HL-60 (cell line): Measurements from ENCODE around the gene MAGEA11.
"Not testable (repeated sequence)": the region's sequence is repeated elsewhere in the genome, so short reads cannot be mapped to it uniquely, and the experiment has no call there.

Experiments
- DNase-seq, 2 experiments: peaks; one replicate each; pipeline ENCODE4 v3.0.0-alpha.2; 2010 to 2020; ENCODE audit warnings: low read depth in 1 of 2, low spot score in 1 of 2
- H3K27ac ChIP-seq: fragments of 250-450 bp; sonication (Bioruptor Pico); replicated peaks from 2 replicates; pipeline ENCODE4 v1.5.1; 2020; ENCODE audit warnings: mild to moderate bottlenecking, moderate library complexity
- H3K27me3 ChIP-seq: fragments of 250-450 bp; sonication (Bioruptor Pico); 2 replicates; pipeline ENCODE4 v1.5.1; 2021; ENCODE audit warnings: mild to moderate bottlenecking, moderate library complexity; ENCODE audit not compliant: insufficient read depth, poor library complexity, severe bottlenecking
- H3K4me3 ChIP-seq: replicated peaks from 2 replicates; pipeline ENCODE4 v1.5.1; 2011; ENCODE audit warnings: mild to moderate bottlenecking, control low read depth, low read length; ENCODE audit not compliant: insufficient read depth
- CTCF ChIP-seq: IDR thresholded peaks from one replicate; pipeline ENCODE4 v1.5.1; 2011; ENCODE audit warnings: low read length, control low read depth, inconsistent platforms; ENCODE audit not compliant: insufficient read depth
- GABPA ChIP-seq: IDR thresholded peaks from 2 replicates; pipeline ENCODE4 v1.6.1; 2012; ENCODE audit warnings: low read depth
- POLR2AphosphoS5 ChIP-seq: IDR thresholded peaks from 2 replicates; pipeline ENCODE4 v1.6.1; 2012; ENCODE audit warnings: low read depth
- REST ChIP-seq: IDR thresholded peaks from 2 replicates; pipeline ENCODE4 v1.6.1; 2012; ENCODE audit warnings: low read depth; ENCODE audit not compliant: insufficient replicate concordance
- SPI1 ChIP-seq: IDR thresholded peaks from 2 replicates; pipeline ENCODE4 v1.6.1; 2012; ENCODE audit warnings: low read depth, mild to moderate bottlenecking, borderline replicate concordance

MAGEA11 gene

DNA sequence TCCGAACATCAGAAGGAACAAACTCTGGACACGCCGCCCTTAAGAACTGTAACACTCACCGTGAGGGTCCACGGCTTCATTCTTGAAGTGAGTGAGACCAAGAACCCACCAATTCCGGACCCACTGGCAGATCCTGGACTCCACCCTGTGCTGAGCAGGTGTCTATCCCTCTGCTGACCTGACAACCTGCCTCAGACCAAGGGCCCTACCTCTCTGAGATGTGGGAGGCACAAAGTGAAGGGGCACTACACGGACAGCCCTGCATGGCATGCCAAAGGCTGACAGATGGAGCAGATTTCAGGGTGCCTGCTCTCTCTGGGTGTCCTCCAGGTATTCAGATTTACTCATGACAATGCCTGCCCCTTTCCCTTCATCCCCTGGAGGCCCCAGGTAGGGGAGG lies 48.0 kb downstream of the MAGEA11 start:
- DNase-seq: no peak
- TF ChIP-seq SPI1 (no peak), REST (no peak), CTCF (no peak), GABPA (no peak), POLR2AphosphoS5 (no peak)
- Histone ChIP-seq H3K27ac (no peak overlapping the region), H3K27me3 (no peaks in the 10 kb centered on the region), H3K4me3 (no peak overlapping the region)

DNA sequence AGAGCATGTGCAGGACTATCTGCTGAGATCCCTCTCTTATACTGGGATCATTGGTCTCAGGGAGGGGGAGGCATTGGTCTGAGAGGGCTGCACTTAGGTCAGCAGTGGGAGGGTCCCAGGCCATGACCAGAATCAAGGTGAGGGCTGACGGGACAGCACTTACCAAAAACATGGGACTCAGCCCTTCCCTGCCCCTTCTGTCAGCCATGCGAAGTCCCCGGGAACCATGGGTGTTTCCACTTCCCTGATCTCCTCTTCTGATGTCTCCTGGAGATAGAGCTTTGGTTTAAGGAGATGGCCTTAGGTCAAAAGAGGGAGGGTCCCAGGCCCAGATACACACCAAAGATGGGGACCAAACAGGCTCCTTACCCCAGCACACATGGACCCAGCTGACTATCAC lies 49.1 kb downstream of the MAGEA11 start:
- TF ChIP-seq SPI1 (no peak), GABPA (no peak), CTCF (no peak), REST (no peak), POLR2AphosphoS5 (no peak)
- no peaks in the 10 kb centered on the region for H3K27me3 ChIP-seq
- H3K27ac ChIP-seq: no peak overlapping the region
- DNase-seq: no peak
- H3K4me3 ChIP-seq: no peak overlapping the region

- not testable (repeated sequence) for DNase-seq, H3K4me3 ChIP-seq, H3K27ac ChIP-seq, H3K27me3 ChIP-seq
Measured at GRCh38 chrX:149761858-149762674, 50.2 kb downstream of the MAGEA11 start.

DNA sequence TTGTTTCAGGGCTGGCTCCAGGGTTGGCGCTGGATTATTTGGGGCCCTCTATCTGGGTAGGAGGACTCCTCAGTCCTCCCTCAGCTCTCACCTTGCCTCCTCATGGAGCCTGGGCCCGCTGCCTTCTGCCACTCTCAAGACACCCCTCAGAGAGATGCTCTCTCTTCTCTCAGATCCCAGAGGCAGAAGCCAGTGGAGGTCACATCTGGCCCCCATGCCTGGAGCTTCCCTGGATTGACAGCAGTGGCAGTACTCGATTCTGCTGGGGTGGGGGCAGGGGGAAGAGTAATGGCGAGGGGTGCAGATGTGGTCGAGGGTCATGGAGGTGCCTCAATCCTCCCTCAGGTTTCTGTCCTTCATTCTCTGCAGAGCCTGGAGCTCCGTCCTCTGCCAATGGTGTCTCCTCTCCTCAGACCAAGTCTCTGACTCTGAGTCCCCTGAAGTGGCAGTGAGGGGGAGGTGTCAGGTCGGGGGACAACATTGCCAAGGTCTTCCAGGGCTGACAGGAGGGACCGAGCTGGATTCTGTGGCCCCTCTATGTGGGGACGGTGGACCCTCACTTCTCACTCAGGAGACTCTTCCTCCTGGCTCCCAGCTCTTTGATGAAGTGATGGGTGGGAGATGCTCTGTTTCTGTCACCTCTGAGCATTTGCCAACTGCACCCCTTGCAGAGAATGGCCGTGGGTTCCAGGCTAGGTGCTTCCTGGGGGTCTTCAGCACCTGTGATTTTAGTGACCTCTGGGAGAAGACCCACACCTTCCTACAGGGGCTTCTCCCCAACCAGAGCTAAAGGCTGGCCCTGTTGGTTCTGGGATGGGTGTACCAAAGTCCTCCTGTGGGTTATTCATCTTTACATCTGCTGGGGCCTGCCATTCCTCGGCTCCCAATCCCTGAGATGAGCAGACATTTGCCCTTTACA lies 51.1 kb downstream of the MAGEA11 start:
- Histone ChIP-seq H3K27ac (no peak overlapping the region), H3K27me3 (no peaks in the 10 kb centered on the region), H3K4me3 (no peak overlapping the region)
- no peak for DNase-seq
- TF ChIP-seq SPI1 (no peak), CTCF (no peak), GABPA (no peak), POLR2AphosphoS5 (no peak), REST (no peak)
